NCI-H2227 treated with DMSO at 0.1 percent for 48 hours (cell line): ENCODE results near the gene SINHCAF.
A peak's percentile ranks its signal among the peaks of the same experiment; 100 is the strongest.
"Not testable (repeated sequence)": the region's sequence is repeated elsewhere in the genome, so short reads cannot be mapped to it uniquely, and the experiment has no call there.

ENCODE experiments used
- DNase-seq: peaks from one replicate; lab custom pipeline; 2025; lab: John Stamatoyannopoulos, UW

Gene SINHCAF

GRCh38 chr12:31261744-31262143 lies 64.2 kb downstream of the SINHCAF start:
- no peak for DNase-seq

- DNase-seq: no peak
Observed at GRCh38 chr12:31260840-31261239, 65.1 kb downstream of the SINHCAF start.

GRCh38 chr12:31259136-31259886 lies 66.6 kb downstream of the SINHCAF start:
- no peak for DNase-seq

- DNase-seq: no peak
Observed at GRCh38 chr12:31257784-31258183, 68.2 kb downstream of the SINHCAF start.

- peak; percentile 55 for DNase-seq
Observed at GRCh38 chr12:31251707-31252611, 74.0 kb downstream of the SINHCAF start.

- DNase-seq: no peak
Observed at GRCh38 chr12:31250179-31250578, 75.8 kb downstream of the SINHCAF start.

- no peak for DNase-seq
Observed at GRCh38 chr12:31249356-31249755, 76.6 kb downstream of the SINHCAF start.

GRCh38 chr12:31248815-31249214 lies 77.1 kb downstream of the SINHCAF start:
- no peak for DNase-seq

GRCh38 chr12:31248337-31248736 lies 77.6 kb downstream of the SINHCAF start:
- no peak for DNase-seq

GRCh38 chr12:31246470-31246850 lies 79.5 kb downstream of the SINHCAF start:
- no peak for DNase-seq

GRCh38 chr12:31245822-31246469 lies 80.0 kb downstream of the SINHCAF start:
- no peak for DNase-seq

- DNase-seq: not testable (repeated sequence)
Observed at GRCh38 chr12:31242418-31242817, 83.5 kb downstream of the SINHCAF start.

- peak; percentile 6 for DNase-seq
Observed at GRCh38 chr12:31238764-31239387, 87.1 kb downstream of the SINHCAF start.

GRCh38 chr12:31238333-31238732 lies 87.6 kb downstream of the SINHCAF start:
- DNase-seq: not testable (repeated sequence)

- DNase-seq: no peak
Observed at GRCh38 chr12:31236998-31237637, 88.8 kb downstream of the SINHCAF start.

- DNase-seq: no peak
Observed at GRCh38 chr12:31235868-31236395, 90.0 kb downstream of the SINHCAF start.

- DNase-seq: peak; percentile 30
Observed at GRCh38 chr12:31234955-31235867, 90.7 kb downstream of the SINHCAF start.

- DNase-seq: no peak
Observed at GRCh38 chr12:31234053-31234840, 91.7 kb downstream of the SINHCAF start.

- DNase-seq: no peak
Observed at GRCh38 chr12:31233061-31233730, 92.8 kb downstream of the SINHCAF start.
